Right atrium auricular region (tissue), 2 donors: Measurements from ENCODE around the gene FBXL7. TPM values are rescaled to one million over a fixed set of nuclear protein-coding genes. Genes with fewer than 3 reads are reported as not detected.

Experiments used
- DNase-seq: peaks from one replicate; pipeline ENCODE4 v3.0.0-alpha.2; 2019; ENCODE audit warnings: low spot score
- H3K27ac ChIP-seq, 2 donors: fragments of 200-600 bp; sonication (generic); 1 replicate in 1 of 2; 2 replicates in 1 of 2; pipeline ENCODE4 v1.5.1; 2016 to 2019
- H3K27me3 ChIP-seq, 2 donors: fragments of 200-600 bp; sonication (generic); one replicate each; pipeline versions ENCODE4 v1.5.1 to v1.6.0; 2017 to 2019
- H3K36me3 ChIP-seq: fragments of 200-600 bp; sonication (generic); one replicate; pipeline ENCODE4 v1.5.1; 2016
- H3K4me1 ChIP-seq, 2 donors: fragments of 200-600 bp; sonication (generic); one replicate each; pipeline versions ENCODE4 v1.5.1 to v1.6.0; 2017 to 2019
- H3K4me3 ChIP-seq, 2 donors: fragments of 200-600 bp; sonication (generic); 1 replicate in 1 of 2; 2 replicates in 1 of 2; pipeline ENCODE4 v1.5.1; 2017 to 2019; ENCODE audit warnings: mild to moderate bottlenecking in 1 of 2, moderate library complexity in 1 of 2
- H3K9me3 ChIP-seq, 2 donors: fragments of 200-600 bp; sonication (generic); one replicate each; pipeline ENCODE4 v1.5.1; 2019
- CTCF ChIP-seq, 2 donors: fragments of 200-600 bp; sonication (generic); IDR thresholded peaks; one replicate each; pipeline ENCODE4 v1.5.1; 2019; ENCODE audit warnings: antibody characterized with exemption in 2 of 2
- total RNA-seq, 2 donors: library from RNA; depleted of rRNA; stranded (reverse); fragments of >200 nt; gene quantifications; one replicate each; pipeline ENCODE4 v1.1.0, GENCODE V29; 2016

Gene FBXL7
- total RNA-seq, 2 donors from 2014 or later: 16.6 to 18.4 TPM

- Histone ChIP-seq H3K4me3 (no peak overlapping the region), H3K27ac (no peak overlapping the region), H3K9me3 (no peaks in the 10 kb centered on the region), H3K27me3 (no peaks in the 10 kb centered on the region), H3K36me3 (peaks cover 20% of the 10 kb centered on the region), H3K4me1 (no peaks in the 10 kb centered on the region)
- DNase-seq: no peak
- TF ChIP-seq CTCF (IDR thresholded peaks at IDR 0.05): no peak
These were observed 433.6 kb downstream of the FBXL7 start for GRCh38 chr5:15933259-15934207.

GRCh38 chr5:15936505-15937245 lies 436.7 kb downstream of the FBXL7 start:
- peaks cover 26% of the 10 kb centered on the region for H3K36me3 ChIP-seq
- H3K27me3 ChIP-seq: no peaks in the 10 kb centered on the region
- H3K9me3 ChIP-seq: no peaks in the 10 kb centered on the region
- H3K27ac ChIP-seq: no peak overlapping the region
- no peaks in the 10 kb centered on the region for H3K4me1 ChIP-seq
- DNase-seq: no peak
- H3K4me3 ChIP-seq: no peak overlapping the region
- no peak for TF ChIP-seq CTCF (IDR thresholded peaks at IDR 0.05)

GRCh38 chr5:15937708-15938107 lies 437.7 kb downstream of the FBXL7 start:
- Histone ChIP-seq H3K4me1 (no peaks in the 10 kb centered on the region), H3K36me3 (peaks cover 26% of the 10 kb centered on the region)
- no peak for DNase-seq

GRCh38 chr5:15938186-15938585 lies 438.2 kb downstream of the FBXL7 start:
- Histone ChIP-seq H3K4me3 (no peak overlapping the region), H3K9me3 (no peaks in the 10 kb centered on the region), H3K27me3 (no peaks in the 10 kb centered on the region), H3K27ac (no peak overlapping the region), H3K36me3 (peaks cover 26% of the 10 kb centered on the region), H3K4me1 (no peaks in the 10 kb centered on the region)
- DNase-seq: no peak
- TF ChIP-seq CTCF (IDR thresholded peaks at IDR 0.05): no peak

More at GRCh38 chr5:15937708-15938107, 437.7 kb downstream of the FBXL7 start:
- H3K4me3 ChIP-seq: no peak overlapping the region
- H3K27ac ChIP-seq: no peak overlapping the region
- no peaks in the 10 kb centered on the region for H3K27me3 ChIP-seq
- no peaks in the 10 kb centered on the region for H3K9me3 ChIP-seq
- no peak for TF ChIP-seq CTCF (IDR thresholded peaks at IDR 0.05)

- no peak for DNase-seq
- Histone ChIP-seq H3K27me3 (no peaks in the 10 kb centered on the region), H3K9me3 (no peaks in the 10 kb centered on the region), H3K27ac (no peak overlapping the region), H3K4me1 (no peaks in the 10 kb centered on the region), H3K36me3 (peaks cover 26% of the 10 kb centered on the region), H3K4me3 (no peak overlapping the region)
- TF ChIP-seq CTCF (IDR thresholded peaks at IDR 0.05): no peak
These were observed 439.0 kb downstream of the FBXL7 start for GRCh38 chr5:15938961-15939360.
